HG03571 (cell line): ENCODE results near the gene ARHGAP25.

Experiments
- ATAC-seq: cut with Tn5 transposase; IDR thresholded peaks from one replicate; pipeline ENCODE4 v1.9.1; 2021; ENCODE audit not compliant: unreplicated experiment

Gene ARHGAP25

GRCh38 chr2:68828887-68829708 lies 94.5 kb downstream of the ARHGAP25 start:
- no peak for ATAC-seq

GRCh38 chr2:68829749-68830148 lies 95.1 kb downstream of the ARHGAP25 start:
- no peak for ATAC-seq

- ATAC-seq = no peak
Measured at GRCh38 chr2:68831686-68832232, 97.1 kb downstream of the ARHGAP25 start.

DNA sequence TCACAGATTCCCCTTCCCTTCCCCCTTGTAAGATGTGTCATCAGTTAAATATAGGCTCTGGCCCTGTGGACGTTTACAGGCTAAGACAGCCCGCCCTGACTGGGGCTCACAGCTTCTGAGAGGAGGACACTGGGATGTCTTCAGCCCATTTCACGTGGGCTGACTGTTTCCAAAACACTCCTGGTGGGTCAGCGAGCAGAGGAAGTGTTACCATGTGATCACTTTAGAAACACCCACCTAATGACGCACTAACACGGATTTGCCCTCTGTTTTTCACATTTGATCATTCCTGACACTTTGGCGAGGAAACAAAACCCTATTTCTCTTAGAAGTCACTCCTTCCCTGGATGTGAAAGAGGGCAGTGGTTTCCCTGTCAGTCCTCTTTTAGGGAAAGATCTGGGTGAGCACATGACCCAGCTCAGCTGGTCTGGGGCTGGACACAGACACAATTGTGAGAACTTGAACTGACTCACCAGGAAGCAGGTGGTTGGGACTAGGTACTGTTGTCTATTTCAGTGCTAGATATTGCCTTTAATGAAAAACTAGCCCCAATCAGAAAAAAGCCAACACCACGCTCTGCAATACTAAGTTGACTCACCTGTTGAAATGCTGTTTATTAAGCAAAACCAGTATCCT lies 97.7 kb downstream of the ARHGAP25 start:
- peak; percentile 50 for ATAC-seq

GRCh38 chr2:68833162-68833561 lies 98.6 kb downstream of the ARHGAP25 start:
- no peak for ATAC-seq

- no peak for ATAC-seq
Measured at GRCh38 chr2:68834737-68835376, 100.2 kb downstream of the ARHGAP25 start.

DNA sequence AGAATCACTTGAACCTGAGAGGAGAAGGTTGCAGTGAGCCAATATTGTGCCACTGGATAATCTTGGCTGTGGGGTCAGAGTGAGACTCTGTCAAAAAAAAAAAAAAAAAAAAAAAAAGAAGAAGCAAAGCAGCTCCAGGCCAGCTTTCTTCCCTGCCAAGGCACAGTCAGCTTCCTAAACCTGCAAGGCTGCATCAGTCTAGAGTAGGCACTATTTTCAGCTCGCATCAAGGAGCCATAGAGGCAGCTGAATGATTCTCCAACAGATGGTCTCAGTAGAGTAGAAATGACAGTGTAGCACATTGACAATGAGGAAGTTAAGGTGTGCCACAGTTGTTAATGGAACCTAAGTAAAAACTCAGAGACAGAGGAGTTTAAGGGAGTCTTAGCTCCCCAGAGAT lies 101.0 kb downstream of the ARHGAP25 start:
- no peak for ATAC-seq

DNA sequence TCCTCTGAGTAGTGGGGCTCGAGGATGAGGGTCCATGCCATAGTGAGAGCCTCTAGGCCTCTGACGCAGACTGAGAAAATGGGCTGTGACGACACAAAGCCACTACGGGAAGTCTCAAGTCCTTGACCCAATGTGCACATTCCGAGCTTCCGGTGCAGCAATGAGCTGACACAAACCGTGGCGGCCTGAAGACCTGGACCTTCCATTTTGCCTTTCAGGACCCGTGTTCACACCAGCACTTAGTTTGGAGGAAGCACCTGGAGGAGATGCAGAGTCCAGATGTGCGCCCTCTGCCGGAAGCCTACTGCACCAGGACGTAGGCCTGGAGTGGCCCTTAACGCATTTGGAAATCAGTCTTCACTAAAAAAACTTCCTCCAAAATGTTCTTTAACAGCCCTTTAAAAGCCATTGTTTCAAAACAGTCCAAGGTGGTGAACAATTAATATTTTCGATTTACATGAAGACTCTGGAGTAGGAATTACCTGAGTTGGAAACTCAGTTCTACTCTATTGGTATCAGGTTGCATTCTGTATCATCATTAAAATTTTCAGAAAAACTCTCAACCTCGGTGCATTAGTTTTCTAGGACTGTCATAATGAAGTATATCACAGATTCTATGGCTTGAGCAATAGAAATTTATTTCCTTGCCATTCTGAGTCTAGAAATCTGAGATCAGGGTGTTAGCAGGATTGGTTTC lies 102.7 kb downstream of the ARHGAP25 start:
- ATAC-seq = no peak

DNA sequence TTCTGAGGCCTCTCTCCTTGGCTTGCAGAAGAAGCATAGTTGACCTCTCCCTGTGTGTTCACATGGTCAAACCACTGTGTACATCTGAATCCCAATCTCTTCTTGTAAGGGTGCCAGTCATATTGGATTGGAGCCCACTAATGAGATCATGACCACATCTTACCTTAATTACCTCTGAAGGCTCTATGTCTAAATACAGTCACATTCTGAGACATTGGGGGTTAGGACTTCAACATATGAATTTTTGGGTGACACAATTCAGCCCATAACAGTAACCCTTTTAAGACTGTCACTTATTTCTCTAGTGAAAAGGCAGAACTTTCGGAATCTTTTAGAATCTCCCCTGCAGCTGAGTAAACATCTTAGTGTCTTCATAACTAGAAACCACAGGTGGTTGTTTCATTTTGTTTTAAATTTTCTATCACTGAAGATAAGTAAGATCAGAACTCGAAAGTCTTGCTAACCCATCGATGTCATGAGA lies 103.3 kb downstream of the ARHGAP25 start:
- no peak for ATAC-seq

DNA sequence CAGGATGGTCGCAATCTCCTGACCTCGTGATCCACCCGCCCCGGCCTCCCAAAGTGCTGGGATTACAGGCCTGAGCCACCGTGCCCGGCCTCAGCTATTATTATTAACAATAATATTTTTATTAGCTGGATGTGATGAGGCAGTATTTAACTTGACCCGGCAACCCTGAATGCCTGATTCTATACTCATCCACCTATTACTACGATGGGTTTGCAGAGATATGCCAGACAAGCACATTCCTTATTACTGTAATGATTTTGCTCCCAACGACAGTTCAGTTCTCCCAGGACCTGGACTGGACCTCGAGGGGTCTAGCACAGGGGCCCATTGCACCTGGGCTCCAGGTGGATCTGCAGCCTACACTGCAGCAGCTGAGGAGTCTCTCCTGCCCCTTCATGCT lies 104.0 kb downstream of the ARHGAP25 start:
- no peak for ATAC-seq

GRCh38 chr2:68839260-68839833 lies 104.7 kb downstream of the ARHGAP25 start:
- no peak for ATAC-seq

DNA sequence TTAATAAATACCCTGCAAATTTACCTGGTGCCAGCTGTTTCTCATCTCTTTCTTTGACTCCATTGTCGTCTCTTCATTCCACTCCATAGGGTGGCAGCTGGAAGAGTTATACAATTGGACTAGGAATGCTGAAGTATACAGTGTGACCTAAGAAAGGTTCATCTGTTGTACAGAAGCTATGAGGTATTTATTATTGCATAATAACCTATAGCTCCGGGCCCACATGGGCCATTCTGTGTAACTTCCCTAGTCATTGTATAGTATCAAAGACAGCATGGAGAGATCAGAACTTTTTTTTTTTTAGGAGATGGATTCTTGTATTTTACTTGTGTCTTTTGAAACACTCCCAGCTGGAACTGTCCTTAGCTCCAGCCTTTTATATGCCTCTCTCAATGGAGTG lies 110.4 kb downstream of the ARHGAP25 start:
- no peak for ATAC-seq

DNA sequence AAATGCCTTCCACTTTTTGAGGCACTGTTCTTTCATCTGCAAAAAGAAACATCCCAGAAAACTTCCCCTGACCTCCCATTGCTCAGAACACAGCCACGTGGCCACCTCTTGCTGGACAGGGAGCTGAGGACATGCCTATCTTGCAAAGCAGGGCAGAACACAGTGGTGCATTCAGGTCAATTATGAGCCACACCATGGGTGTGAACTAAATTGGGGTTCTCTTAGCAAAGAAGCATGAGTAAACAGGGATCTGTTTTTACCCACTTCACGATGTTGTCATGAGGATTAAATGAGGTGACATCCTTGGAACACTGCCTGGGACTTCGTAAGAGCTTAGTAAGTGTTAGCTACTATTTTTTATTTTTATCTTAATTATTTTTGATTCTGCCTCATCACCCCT lies 111.5 kb downstream of the ARHGAP25 start:
- no peak for ATAC-seq

DNA sequence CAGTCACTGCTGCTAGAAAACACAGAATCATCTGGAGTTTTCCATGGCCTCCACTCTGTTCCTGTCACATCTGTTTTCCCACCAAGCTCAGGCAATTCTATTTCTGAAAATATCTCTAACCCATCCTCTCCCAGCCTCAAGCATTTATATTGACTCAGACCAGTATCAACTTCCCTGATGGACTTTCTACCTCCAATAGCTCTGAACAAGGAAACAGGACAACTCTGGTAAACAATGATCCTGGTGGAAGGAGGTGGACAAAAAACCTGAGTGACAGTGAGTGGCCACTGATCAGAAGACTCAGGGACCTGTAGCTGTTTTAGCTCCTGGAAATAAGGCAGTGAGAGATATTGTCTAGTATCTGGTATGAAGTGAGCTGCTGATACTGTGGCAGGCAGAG lies 113.1 kb downstream of the ARHGAP25 start:
- no peak for ATAC-seq

GRCh38 chr2:68849579-68850030 lies 115.0 kb downstream of the ARHGAP25 start:
- ATAC-seq = no peak

- ATAC-seq = no peak
Measured at GRCh38 chr2:68850524-68850923, 115.9 kb downstream of the ARHGAP25 start.

GRCh38 chr2:68853035-68853434 lies 118.4 kb downstream of the ARHGAP25 start:
- no peak for ATAC-seq

DNA sequence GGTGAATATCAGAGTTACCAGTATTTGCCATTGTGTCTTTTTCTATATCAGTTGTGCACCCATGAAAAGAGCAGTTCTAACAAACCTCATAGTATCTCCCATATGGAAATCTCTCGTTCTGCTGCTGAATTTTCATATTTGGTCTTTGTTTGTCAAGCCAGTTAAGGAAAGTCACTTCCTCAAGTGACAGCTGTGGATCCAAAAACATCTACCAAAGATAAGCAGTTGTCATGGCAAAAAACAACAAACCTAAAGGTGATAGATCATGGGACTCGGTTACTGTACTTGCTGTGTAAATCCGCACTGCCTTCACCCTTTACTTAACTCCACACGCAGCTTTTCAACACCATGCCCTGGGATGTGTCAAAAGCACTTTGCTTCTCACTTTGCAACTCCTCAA lies 119.3 kb downstream of the ARHGAP25 start:
- no peak for ATAC-seq

DNA sequence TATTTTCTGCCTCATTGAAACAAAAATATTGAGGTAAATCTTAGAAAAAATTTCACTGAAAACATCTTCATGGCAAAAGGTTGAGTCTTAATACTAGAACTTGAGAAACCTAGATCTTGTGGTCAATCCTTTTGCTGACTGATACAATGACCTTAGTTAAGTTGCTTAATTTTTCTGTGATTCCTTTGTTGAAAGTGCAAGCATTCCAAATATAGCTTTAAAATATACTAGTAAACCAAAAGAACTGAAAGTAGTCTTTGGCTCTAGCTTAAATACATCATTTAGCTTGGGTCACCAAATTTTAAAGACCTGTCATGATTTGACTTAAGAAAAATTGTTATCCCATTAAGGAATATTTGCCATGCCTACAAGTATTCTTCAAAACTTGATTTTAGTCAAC lies 119.9 kb downstream of the ARHGAP25 start:
- ATAC-seq = no peak

- ATAC-seq = no peak
Measured at GRCh38 chr2:68855550-68855949, 120.9 kb downstream of the ARHGAP25 start.
